Measurements from ENCODE around the gene CCDC80. TPM values are rescaled to one million over a fixed set of nuclear protein-coding genes. Genes with fewer than 3 reads are reported as not detected.

Gene CCDC80
- total RNA-seq, 5 donors from 2014 or later (not counting 1 experiment from before 2014, with no cell fraction given): 0.55 to 0.66 (median 0.56) TPM; not detected in 2

Other genes with a start within 250 kb of the CCDC80 start
- 10 to 100 TPM; 11.5 to 16.9 (median 15.2) TPM for gene BTLA, start 141.7 kb downstream of the CCDC80 start, total RNA-seq
- 10 to 100 TPM; 40.5 to 51.1 (median 49.0) TPM for gene ATG3, start 79.2 kb downstream of the CCDC80 start, total RNA-seq
- 10 to 100 TPM; 11.7 to 20.4 (median 16.3) TPM for gene SLC35A5, start 79.1 kb downstream of the CCDC80 start, total RNA-seq
- gene CD200R1L, start 205.7 kb upstream of the CCDC80 start, total RNA-seq: not detected

Data from T-cell (primary cell).